HG03060 (cell line): ENCODE data around the gene TMEM169.
A peak's percentile ranks its signal among the peaks of the same experiment; 100 is the strongest.
"Not testable (repeated sequence)": the region's sequence is repeated elsewhere in the genome, so short reads cannot be mapped to it uniquely, and the experiment has no call there.

Source experiments
- ATAC-seq: cut with Tn5 transposase; IDR thresholded peaks from one replicate; pipeline ENCODE4 v1.9.1; 2021; ENCODE audit warnings: low read depth, moderate number of reproducible peaks; ENCODE audit not compliant: unreplicated experiment

Gene TMEM169

GRCh38 chr2:216070195-216070594 lies 11.5 kb upstream of the TMEM169 start:
- no peak for ATAC-seq

- ATAC-seq = no peak
Observed at GRCh38 chr2:216071111-216071851, 10.4 kb upstream of the TMEM169 start.

GRCh38 chr2:216072473-216072872 lies 9.2 kb upstream of the TMEM169 start:
- ATAC-seq = no peak

- no peak for ATAC-seq
Observed at GRCh38 chr2:216073773-216074172, 7.9 kb upstream of the TMEM169 start.

GRCh38 chr2:216074380-216074779 lies 7.3 kb upstream of the TMEM169 start:
- no peak for ATAC-seq

- ATAC-seq = no peak
Observed at GRCh38 chr2:216074794-216075193, 6.9 kb upstream of the TMEM169 start.

GRCh38 chr2:216075510-216076485 lies 5.9 kb upstream of the TMEM169 start:
- no peak for ATAC-seq

- no peak for ATAC-seq
Observed at GRCh38 chr2:216078776-216079175, 2.9 kb upstream of the TMEM169 start.

GRCh38 chr2:216080048-216080447 lies 1.7 kb upstream of the TMEM169 start:
- not testable (repeated sequence) for ATAC-seq

- ATAC-seq = peak; percentile 10
Observed at GRCh38 chr2:216081012-216081411, 707 bp upstream of the TMEM169 start.

GRCh38 chr2:216082117-216082711 lies 495 bp downstream of the TMEM169 start:
- ATAC-seq = no peak

GRCh38 chr2:216082805-216083204 lies 1.1 kb downstream of the TMEM169 start:
- ATAC-seq = no peak

- ATAC-seq = no peak
Observed at GRCh38 chr2:216083464-216084281, 2.0 kb downstream of the TMEM169 start.

GRCh38 chr2:216084547-216084946 lies 2.8 kb downstream of the TMEM169 start:
- ATAC-seq = no peak

- ATAC-seq = no peak
Observed at GRCh38 chr2:216086207-216086893, 4.6 kb downstream of the TMEM169 start.

GRCh38 chr2:216090369-216090786 lies 8.7 kb downstream of the TMEM169 start:
- no peak for ATAC-seq

- no peak for ATAC-seq
Observed at GRCh38 chr2:216092646-216093045, 10.9 kb downstream of the TMEM169 start.

GRCh38 chr2:216094701-216095100 lies 13.0 kb downstream of the TMEM169 start:
- ATAC-seq = no peak

- ATAC-seq = no peak
Observed at GRCh38 chr2:216098421-216099334, 17.0 kb downstream of the TMEM169 start.
